GM18868 (cell line): ENCODE data around the gene TCEAL4.
"Not testable (repeated sequence)": the region's sequence is repeated elsewhere in the genome, so short reads cannot be mapped to it uniquely, and the experiment has no call there.

Experiments used
- ATAC-seq: cut with Tn5 transposase; IDR thresholded peaks from one replicate; pipeline ENCODE4 v1.9.1; 2021; ENCODE audit warnings: mild to moderate bottlenecking, moderate library complexity; ENCODE audit not compliant: unreplicated experiment

The TCEAL4 gene

DNA sequence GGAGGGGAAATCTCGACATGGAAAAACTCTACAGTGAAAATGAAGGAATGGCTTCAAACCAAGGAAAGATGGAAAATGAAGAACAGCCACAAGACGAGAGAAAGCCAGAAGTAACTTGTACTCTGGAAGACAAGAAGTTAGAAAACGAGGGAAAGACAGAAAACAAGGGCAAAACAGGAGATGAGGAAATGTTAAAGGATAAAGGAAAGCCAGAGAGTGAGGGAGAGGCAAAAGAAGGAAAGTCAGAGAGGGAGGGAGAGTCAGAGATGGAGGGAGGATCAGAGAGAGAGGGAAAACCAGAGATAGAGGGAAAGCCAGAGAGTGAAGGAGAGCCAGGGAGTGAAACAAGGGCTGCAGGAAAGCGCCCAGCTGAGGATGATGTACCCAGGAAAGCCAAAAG is 1.3 kb downstream of the TCEAL4 start:
- ATAC-seq, result no peak

DNA sequence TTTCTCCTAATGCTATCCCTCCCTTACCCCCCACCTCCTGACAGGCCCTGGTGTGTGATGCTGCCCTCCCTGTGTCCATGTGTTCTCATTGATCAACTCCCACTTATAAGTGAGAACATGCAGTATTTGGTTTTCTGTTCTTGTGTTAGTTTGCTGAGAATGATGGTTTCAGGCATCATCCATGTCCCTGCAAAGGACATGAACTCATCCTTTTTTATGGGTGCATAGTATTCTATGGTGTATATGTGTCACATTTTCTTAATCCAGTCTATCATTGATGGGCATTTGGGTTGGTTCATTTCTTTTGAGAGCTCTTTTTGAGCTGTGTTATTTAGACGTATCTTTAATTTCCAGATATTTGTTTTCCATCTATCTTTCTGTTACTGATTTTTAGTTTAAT is 7.0 kb downstream of the TCEAL4 start:
- not testable (repeated sequence) for ATAC-seq

DNA sequence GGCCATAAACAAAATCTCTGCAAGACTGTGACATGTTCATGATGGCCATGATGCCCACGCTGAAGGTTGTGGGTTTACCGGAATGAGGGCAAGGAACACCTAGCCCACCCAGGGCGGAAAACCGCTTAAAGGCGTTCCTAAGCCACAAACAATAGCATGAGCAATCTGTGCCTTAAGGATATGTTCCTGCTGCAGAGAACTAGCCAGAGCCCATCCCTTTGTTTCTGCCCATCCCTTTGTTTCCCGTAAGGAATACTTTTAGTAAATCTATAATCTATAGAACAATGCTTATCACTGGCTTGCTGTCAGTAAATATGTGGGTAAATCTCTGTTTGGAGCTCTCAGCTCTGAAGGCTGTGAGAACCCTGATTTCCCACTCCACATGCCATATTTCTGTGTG is 9.9 kb downstream of the TCEAL4 start:
- not testable (repeated sequence) for ATAC-seq

DNA sequence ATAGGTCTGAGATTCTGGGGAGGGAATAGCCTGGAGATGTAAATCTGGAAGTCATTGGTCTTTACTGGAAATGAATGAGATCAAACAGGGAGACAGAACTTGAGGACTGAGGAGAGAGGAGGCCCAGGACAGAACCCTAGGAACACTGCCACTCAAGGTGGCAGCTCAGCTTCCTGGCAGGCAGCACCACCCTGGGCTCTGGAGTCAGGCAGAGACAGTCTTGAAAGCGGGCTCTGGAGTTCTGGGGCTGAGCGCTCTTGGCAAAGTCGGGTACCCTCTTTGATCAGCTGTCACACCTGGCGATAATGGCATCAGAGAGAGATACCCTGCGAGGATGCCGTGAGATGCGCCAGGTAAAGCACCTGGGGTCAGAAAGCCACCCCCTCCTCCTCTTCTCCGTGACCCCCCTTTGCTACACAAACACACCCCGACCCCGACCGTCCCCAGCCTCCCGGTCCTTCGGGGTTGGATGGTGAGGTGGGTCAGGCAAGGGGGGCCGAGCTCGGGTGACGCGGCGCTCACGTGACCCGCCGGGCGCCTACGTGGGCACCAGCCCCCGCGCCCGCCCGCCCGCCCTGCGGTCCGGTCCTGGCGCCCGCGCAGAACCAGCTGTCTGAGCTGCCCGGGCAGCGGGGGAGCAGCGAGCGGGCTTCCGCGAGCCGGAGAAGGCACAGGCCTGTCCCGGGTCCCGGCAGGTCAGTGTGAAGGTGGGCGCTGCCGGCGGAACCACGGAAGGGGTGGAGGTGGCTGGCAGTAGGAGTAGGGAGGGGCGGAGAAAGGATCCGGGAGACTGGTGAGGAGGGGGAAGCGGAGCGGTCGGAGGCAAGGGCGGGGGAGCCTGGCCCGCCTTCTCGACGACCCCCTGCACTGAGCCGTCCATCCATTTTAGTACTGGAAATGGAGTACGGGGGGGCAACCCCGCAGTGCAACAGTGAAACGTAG is 22.3 kb downstream of the TCEAL4 start, which contains the start of gene TCEAL3:
TCEAL3 (plus strand) TSS at position 600 of the 942 bp plus-strand sequence. CDS start 1,102 bp downstream, outside the sequence.
- peak; percentile 82 for ATAC-seq

DNA sequence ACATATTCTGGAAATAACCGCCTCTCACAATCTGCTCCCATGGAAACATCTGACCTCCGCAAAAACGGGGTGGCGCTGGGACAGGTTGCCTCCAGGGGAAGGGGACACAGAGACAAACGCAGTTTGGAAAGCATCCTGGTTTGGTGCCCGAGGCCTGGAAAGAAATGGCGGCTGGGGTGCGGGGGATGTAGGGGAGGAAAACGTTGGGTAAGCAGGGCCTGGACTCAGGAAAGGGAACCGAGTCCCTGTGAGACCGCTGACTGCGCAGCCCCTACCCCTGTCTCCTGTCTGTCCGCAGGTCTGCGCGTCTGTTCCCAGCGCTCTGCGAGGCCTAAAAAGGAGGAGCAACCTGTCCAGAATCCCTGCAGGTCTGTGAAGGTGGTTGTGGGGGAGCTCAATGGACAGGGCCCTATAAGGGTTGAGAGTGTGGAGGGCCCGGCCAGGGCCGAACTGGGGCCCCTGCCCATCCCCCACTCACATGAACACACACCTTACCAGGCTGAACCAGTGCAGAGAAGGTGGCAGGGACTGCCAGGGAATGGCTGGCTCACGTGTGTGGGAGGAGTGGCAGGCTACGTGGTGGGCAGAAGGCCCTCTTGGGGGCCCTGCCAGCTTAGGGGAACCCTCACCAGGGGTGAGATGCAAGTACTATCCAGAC is 23.1 kb downstream of the TCEAL4 start:
- ATAC-seq, result peak; percentile 25

DNA sequence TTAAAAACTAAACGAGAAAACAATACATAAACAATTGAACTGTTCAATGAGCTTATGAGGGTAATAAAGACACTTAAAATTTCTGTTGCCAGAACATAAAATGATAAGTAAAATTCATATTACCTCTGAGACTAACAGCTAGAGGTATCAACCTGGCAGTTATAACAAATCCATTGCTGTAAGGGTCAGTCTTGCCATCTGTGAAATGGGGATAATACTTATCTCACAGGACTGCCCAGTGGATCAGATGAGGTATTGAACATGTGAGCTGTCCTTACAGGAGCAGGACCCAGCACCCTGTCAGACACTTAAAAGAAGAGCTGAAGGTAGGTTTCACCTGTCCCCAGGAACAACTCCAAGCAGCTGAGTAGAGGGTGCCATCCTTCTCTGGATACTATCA is 25.0 kb downstream of the TCEAL4 start:
- ATAC-seq, result no peak

DNA sequence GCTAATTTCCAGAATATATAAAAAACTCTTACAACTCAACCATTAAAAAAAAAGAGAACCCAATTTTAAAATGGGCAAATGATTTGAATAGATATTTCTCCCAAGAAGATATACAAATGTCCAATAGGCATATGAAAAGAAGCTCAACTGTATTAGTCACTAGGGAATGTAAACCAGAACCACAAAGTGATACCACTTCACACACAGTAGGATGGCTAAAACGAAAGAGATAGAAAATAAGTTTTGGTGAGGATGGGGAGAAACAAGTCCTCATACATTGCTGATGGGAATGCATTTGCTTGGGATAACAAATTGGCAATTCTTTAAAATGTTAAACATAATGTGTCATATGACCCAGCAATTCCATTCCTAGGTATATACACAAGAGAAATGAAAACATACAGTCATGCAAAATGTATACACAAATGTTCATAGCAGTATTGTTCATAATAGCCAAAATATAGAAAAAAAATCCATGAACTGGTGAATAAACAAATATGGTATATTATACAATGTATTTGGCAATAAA is 28.1 kb downstream of the TCEAL4 start:
- no peak for ATAC-seq

DNA sequence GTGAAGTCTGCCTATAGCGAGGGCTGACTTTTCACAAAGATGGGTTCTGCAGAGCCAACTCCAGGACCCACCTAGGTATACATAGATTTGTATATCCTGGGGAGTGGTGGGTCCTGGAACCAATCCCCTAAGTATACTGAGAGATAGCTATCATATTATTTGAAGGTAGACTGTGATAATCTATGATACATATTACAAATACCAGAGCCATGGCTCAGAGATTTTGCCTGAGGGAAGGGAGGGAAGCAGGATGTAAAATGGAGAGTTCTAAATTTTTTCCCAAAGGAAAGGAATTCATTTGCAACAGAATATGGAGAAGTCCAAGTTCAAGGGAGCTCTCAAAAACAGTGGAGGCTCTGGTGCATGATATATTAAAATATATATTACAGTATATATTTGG is 29.7 kb downstream of the TCEAL4 start:
- no peak for ATAC-seq

DNA sequence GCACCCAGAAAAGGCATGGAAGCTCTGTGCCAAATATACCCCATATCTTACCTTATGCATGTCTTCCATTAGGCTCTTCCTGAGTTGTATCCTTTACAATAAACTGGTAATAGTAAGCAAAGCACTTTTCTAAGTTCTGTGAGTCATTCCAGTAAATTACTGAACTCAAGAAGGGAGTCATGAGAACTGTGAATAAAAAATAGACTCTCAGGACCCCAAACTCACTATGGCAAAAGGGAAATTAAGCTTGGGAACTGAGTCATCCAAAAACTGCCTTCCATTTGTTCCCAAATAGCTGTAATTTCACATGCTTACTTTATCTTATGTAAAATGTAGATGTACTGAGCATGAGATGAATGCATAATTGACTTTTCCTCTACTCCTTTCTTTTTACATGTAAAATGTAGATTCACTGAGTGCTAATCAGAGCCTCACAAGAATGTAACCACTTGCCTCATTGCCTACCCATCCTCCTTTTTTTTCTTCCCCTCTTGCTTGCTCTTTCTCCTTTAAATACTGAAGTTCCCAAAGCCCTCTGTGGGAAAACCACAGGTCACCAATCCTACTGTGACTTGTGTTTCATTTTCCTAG is 30.6 kb downstream of the TCEAL4 start:
- peak; percentile 50 for ATAC-seq

DNA sequence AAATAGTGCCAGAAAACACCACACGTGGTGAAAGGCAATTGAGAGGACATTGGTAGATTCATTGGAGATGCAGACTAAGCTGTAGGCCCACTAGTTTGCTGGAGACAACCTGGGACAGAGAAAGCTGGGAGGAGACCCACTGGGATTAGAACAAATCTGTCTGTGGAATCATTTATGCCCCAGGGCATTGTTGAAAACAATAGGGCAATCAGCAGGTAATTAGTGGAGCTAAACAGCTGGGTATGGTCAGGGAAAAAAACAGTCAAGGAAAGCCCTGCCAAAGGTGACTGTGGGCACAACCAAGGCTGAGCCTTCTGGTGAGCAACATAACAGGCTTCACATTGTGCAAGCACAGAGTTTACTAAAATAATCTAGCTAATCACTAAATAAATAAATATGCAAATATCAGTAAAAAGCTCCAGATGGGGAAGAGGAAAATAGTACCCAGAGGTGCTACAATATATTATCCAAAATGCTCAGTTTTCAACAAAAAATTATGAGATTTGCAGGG is 31.4 kb downstream of the TCEAL4 start:
- no peak for ATAC-seq

DNA sequence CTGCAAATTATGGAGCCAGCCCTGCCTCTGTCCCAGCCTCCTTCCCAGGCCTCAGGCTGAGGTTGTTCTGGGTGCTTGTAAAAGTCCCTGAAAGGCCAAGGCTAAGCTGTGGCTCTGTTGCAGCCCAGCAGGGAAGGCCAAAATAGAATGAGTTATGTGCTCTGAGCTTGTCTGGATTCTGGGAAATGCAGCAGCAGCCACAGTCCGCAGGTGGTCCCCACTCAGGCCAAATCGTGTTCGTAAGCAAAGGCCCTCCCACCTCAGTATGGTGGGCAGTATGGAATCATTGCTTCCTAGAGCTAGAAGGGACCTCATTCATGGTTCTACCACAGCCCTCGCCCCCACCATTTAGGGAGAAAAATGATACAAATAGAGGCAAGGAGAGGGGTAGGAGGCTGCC is 38.8 kb downstream of the TCEAL4 start:
- ATAC-seq, result no peak

DNA sequence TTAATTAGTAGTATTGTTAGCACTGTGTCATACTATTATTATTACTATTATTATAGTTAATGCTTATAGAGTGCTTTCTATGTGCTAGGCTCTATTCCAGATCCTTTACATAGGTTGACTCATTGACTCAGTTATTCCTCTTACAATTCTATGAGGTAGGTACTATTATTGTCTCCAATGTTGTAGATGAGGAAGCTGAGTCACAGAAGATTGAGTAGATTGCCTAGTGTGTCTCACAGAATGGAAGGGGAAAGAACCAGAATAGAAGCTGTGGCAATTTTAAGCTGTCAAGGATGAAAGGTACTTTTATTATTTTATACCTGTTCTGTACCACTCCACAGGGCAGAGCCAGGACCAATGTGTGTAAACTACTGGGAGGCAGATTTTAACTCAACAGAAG is 41.5 kb downstream of the TCEAL4 start:
- ATAC-seq, result no peak

DNA sequence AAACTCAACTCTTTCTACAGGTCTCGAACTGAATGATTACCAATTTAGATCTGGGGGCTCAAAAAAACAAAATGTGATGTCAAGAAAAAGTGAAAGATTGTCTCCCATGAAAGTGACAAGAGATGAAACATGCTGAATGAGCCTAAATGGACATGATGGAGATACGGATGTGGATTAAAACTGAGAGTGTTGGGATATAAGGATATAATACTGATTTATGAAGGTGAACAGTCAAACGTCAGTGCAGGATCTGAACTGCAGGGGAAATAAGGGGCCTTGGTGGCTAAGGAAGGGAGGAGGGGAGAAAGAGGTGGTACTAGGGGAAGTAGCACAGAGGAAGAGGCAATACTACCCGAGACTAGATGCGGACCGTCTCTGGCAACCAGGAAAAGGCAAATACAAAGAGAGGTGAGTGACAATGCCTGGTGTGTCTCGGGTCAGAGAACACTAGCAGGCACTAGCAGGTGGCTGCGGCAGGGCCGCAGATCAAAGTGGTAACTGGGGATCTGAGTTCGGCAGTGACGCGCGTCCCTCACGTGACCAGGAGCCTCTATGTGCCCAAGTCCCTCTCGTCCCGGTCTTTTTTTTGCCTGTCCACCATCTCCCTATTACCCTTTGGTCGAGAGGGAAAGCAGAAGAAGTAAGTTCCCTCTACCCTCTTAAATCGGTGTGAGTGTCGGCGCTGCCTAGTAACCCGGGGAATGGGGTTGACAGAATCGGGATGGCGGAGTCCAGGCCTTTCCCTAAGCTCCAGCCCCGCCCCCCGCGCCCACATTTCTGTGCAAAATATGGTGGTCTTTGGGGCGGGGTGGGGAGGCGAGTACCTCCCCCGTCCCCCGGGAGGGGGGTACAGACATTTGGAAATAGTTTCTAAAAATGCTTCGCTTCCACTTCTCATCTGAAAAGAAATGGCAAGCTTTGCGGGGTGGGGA is 43.3 kb downstream of the TCEAL4 start, which contains the start of gene TCEAL1:
TCEAL1 (plus strand) TSS at position 590 of the 932 bp plus-strand sequence. CDS start 942 bp downstream, outside the sequence.
- peak; percentile 58 for ATAC-seq

DNA sequence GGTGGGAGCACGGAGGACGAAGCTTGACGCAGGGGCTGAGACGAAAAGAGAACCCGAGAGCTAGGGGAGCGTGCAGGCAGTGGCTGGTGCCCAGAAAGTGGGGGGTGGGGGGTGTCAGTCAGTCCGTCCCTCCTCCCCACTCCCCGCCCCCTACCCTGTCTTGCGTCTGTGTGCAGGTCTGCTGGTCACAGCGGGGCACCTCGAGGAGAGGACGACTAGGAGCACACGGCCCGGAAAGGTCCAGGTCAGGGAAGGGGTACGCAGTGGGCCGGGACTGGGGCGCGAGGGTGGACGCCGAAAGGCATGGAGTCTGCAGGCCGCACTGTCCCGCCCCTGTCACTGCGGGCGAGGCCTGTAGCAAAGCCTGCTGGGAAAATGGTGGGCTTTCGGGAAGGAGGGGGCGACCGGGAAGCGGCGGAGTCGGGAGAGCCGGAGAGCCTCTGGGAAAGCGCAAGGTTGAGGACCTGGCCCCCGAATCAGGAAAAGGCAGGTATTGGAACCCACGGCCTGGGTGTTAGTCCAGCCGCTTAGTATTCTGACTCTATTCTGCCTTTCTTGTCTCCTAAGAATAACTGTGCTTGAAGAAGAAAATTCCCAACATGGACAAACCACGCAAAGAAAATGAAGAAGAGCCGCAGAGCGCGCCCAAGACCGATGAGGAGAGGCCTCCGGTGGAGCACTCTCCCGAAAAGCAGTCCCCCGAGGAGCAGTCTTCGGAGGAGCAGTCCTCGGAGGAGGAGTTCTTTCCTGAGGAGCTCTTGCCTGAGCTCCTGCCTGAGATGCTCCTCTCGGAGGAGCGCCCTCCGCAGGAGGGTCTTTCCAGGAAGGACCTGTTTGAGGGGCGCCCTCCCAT is 44.2 kb downstream of the TCEAL4 start:
- ATAC-seq, result peak; percentile 39

DNA sequence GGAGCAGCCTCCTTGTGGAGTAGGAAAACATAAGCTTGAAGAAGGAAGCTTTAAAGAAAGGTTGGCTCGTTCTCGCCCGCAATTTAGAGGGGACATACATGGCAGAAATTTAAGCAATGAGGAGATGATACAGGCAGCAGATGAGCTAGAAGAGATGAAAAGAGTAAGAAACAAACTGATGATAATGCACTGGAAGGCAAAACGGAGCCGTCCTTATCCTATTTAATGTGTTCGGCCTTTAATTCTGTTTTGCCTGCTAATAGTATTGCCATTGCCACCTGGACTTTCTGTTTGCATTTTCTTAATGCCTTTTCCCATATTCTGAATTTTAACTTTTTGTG is 44.8 kb downstream of the TCEAL4 start:
- ATAC-seq, result no peak

DNA sequence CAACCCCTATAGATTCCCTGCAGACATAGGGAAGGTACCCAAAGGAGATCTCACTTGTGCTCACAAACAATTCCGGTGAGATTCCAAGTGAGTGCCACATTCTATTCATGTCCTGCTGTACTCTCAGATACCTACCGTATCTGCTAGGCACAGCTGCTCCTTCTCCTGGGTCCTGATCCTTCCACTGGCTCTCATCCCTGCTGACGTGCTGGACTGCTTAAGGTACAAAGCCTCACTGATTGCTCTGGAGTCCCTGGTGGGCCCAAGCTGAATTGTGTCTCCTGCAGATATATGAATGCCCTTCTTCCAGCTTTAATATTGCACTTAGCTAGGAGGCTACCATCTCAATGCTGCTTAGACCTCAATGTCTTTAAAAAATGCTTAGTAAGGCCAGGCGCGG is 45.8 kb downstream of the TCEAL4 start:
- ATAC-seq, result no peak

DNA sequence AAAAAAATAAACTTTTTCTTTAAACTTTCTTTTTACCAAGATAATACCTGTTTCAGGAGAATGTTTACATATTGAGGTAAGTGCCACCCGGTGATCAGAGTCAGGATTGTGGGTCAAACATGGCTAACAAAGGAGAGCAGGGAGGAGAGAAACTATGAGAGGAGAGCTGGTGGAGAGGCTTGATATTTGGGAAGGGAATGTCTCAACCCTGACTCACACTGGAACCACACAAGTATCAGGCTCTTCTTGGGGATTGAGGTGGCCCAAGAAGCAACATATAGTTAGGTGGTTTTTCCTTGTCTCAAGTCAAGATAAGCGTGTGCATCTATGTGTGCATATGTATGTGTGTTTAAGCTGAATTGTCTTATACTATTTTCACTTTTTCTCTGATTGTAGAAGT is 50.1 kb downstream of the TCEAL4 start:
- ATAC-seq, result no peak
